ENCODE measurements around the gene GPD2.

Gene GPD2

GRCh38 chr2:156435718-156436496 is at the start of gene GPD2:
Gene GPD2 (plus strand): TSS chr2:156436379. CDS start chr2:156476106, 39,727 bp downstream.
- DNase-seq = peak; percentile 11 to 91 (median 76)

- DNase-seq = no peak
Observed at GRCh38 chr2:156394033-156394741, 42.0 kb upstream of the GPD2 start.

- DNase-seq = no peak
Observed at GRCh38 chr2:156396126-156396525, 40.1 kb upstream of the GPD2 start.

GRCh38 chr2:156397229-156397628 is 39.0 kb upstream of the GPD2 start:
- DNase-seq = no peak

DNA sequence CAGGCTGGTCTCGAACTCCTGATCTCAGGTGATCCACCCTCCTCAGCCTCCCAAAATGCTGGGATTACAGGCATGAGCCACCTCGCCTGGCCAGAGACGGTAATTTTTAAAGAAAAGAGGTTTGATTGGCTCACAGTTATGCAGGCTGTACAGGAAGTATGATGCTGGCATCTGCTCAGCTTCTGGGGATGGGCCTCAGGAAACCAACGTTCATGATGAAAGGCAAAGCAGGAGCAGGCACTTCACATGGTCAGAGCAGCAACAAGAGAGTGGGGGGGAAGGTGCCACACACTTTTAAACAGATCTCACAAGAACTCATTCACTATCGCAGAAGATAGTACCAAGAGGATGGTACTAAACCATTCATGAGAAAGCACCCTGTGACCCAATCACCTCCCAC is 38.0 kb upstream of the GPD2 start:
- DNase-seq = no peak

GRCh38 chr2:156399224-156399949 is 36.8 kb upstream of the GPD2 start:
- DNase-seq = peak in 3 of 56 donors; percentile 1 to 26 (median 16)

- peak in 55 of 56 donors; percentile 30 to 93 (median 74) for DNase-seq
Observed at GRCh38 chr2:156399950-156400705, 36.1 kb upstream of the GPD2 start.

DNA sequence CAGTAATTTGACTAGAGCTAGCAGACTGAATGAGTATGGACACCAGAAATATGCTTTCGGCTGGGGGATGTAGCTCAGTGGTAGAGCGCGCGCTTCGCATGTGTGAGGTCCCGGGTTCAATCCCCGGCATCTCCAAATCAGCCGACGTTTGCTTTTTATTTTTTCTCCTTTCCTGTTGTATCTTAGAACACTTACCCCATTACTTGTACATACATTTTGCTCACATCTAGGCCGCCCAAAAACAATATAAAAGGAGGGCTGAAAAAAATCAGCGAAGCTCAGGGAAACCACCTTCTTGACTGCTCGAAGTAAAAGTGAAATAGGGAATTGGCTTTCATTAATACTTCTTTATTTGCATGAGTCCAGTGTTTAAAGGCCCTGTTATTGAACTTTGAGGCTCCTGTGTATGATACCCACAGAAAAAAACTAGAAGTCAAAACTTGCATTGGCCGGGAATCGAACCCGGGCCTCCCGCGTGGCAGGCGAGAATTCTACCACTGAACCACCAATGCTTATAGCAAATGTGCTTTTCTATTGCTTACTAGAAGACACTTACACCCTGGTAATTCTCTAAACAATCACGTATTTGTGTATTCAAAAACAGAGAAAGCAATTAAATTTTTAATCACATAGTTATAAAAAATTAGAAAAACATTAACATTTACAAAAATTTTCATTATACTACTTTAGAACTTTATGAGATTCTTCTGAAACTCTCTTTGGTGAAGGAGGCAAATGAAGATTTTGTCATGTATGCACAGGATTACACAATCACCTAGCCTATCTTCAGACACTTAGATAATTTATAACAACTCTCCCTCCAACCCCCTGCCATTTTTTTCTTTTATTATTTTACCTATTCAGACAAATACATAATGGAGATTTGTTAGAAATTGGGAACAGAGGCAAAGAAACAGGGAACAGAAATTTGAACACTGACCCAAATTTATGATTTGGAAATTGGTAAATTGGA is 35.2 kb upstream of the GPD2 start:
- peak in 55 of 56 donors; percentile 4 to 92 (median 72) for DNase-seq

GRCh38 chr2:156401861-156402260 is 34.3 kb upstream of the GPD2 start:
- DNase-seq = no peak

DNA sequence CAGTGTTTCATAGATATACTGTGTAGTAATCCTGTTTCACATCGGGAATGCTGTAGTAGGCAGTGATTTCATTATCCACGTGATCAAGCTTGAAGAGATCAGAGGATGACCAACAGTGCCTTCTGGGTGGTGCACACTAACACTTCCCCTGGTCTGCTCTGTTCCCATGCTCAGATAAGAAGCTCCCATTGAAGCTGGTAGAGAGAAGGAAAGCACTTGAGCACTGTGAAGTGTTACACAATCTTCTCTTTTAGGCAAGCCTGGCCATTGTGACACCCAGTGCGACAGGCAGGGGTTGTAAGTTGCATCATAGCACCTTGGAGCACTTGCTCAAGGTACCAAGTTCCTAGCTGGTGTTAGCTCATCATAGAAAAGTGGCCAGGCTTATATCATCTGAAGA is 30.6 kb upstream of the GPD2 start:
- DNase-seq = peak in 1 of 56 donors; percentile 13

- no peak for DNase-seq
Observed at GRCh38 chr2:156411835-156412234, 24.3 kb upstream of the GPD2 start.

DNA sequence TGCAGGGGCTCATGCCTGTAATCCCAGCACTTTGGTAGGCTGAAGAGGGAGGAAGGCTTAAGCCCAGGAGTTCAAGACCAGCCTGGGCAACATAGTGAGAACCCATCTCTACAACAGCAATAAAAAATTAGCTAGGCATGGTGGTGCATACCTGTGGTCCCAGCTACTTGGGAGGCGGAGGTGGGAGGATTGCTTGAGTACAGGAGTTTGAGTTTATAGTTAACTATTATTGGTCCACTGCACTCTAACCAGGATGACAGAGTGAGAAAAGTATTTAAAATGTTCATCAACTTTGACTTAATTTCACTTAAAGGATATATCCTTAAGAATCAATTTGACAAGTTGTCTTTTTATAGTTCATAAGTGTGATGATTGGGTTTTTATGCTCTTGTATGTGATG is 14.3 kb upstream of the GPD2 start:
- DNase-seq = no peak

DNA sequence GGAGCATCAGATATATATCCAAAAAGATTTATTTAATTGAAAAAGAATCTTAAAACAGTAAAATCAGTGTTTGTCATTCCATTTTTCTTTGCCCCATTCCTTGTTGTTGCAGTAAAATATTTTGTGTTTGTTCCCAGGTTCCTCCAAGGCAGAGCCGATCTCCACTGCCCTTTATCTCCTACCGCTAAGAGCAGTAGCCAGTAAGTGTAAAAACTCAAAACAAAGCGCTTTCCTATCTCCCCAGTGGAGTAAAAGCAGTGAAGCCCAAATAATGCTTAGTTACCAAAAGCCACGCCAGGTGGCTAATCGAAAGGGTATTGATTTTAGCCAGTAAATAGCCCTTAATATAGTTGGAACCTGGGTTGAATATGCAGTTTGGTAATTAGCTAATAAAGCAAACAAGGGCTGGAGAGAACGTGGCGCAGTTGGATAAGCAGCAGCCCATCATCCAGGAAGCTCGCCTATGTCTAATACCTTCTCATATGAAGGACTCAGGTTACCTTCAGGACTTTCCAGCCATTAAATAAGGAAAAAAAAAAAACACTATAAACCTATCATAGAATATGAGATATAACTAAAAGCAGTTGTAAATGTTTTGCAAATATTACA is 12.4 kb upstream of the GPD2 start:
- no peak for DNase-seq

DNA sequence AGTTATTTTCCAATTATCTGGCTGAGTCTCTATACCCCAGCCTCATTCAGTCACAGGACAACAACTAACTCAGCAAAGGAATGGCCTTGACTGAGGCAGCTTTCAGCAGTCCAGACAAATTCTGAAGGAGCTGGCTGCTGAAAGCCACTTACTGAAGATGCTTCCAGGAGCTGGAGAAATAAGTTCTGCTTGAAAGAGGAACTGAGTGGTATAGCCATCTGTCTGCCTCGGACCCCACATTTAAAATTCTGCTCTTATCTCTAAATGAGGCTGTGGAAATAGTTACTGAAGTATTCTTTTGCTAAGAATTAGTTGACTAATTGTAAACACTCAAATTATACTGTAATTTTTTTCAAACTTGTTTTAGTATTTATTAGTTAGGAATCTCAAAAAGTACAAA is 9.1 kb upstream of the GPD2 start:
- no peak for DNase-seq

DNA sequence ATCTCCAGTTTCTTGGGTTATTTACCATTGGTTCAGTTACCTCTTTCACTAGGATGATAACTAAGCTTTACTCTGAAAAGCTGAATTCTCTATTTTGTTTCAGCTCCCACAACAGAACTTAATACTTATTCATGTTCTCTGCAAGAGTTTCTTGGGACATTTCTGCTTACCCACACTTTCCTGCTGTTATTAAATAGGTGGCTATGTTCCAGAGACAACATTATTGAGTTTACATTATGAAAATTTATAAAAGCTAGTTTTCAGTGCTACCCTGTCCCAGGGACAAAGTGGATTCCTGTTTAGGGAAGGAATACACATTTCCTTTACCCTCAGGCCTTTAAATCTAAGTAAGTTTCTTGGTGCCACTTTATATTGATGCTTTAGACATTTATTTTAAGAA is 7.0 kb upstream of the GPD2 start:
- DNase-seq = no peak

DNA sequence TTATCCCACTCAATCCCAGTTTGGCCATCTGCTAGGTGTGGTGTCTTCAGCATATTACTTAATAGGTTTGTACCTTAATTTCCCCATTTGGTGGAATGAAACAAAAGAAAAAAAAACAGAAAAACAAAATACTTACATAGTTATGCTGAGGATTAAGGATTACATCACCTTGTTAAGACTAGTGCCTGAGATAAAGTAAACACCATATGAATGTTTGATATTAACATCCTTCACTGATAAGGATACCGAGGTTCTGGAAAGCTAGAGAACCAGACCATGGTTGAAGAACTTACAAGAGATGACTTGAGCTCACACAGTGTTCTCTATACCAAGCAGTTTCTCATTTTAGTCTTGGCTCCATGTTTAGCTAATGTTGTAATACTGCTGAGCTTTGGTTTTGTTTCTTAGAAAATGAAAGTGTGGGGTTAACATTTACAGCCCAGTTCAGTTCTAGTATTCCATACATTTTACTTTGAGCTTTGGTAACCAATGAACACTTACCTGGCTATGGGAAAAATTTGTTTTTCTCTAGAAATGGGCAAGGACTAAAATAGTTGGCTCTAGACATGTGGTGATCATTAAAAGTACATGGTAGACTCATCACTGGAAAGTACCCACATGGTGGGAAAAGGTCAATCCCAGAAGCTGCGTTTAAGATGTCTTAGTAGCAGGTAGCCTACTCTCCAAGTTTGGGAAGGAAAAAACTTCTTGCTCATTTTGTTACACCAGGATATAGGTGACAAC is 5.8 kb upstream of the GPD2 start:
- DNase-seq = no peak

DNA sequence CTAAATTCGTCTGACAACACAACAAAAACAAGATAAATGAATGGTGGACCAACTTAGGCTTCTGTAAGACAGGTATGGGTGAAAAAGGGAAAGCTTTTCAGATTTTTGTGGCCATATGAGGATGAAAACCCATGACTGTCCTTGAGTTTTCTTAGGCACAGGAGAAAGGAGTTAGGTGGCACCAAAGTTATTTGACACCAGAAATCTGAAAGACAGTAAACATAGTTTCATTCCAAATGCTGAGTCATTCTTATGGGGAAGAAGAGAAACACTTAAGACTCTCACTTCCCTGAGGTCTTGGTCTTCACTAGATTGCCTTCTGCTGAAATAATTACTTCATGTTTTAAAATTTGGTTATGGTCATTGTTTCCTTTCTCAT is 5.2 kb upstream of the GPD2 start:
- DNase-seq = no peak

- DNase-seq = no peak
Observed at GRCh38 chr2:156434461-156435291, 1.5 kb upstream of the GPD2 start.

All from amygdala (tissue), 56 donors.